Measurements from ENCODE around the gene PIPOX.

Gene PIPOX

DNA sequence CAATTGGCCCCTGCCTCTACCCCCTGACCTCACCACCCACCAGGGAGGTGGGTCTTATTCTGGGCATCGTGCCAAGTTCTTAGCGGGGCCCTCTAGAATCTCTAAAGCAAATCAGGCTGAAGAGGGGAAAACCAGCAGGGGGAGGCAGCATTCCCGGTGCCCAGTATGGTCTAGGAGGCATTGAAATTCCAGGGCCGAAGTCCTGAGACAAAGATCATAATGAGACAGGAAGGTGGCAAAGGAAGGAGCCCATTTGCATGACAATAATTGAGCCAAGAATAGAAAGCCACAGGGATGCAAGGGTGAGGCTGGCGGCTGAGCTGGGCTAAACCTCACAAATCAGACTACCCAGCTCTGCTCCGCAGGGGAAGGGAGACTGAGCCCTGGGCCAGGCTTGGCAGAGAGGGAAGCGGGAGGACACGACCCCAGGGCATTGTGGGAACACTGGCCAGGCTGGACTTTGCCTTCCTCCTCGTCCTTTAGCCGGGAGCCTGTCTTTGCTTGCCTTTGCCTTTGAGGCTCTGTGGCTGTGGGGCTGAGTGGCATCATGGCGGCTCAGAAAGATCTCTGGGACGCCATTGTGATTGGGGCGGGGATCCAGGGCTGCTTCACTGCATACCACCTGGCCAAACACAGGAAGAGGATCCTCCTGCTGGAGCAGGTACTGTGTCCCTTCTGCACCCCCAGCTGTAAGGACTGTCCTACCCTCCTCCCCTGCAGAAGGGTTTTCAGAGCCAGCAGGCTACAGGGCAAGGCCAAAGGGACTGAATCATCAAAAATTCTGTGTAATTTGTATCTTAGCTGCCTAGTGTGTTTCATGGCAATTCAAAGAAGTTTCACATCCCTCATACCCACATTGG, at the start of gene PIPOX:
Gene PIPOX, plus strand, starts transcription at position 463 of the 860 bp plus-strand sequence. Its CDS starts 85 bp downstream, at position 548.
- Histone ChIP-seq H3K9ac (ENCODE audit: low read depth, low read length) (peak within 1 kb of the TSS; percentile 23), H3K4me1 (ENCODE audit: insufficient read depth, low read length) (peaks cover 56% of the 10 kb centered on the region)

GRCh38 chr17:28993645-28994426, 49.1 kb upstream of the PIPOX start:
- Histone ChIP-seq H3K9me3 (ENCODE audit: control insufficient read depth, insufficient read depth, low read length) (no peaks in the 10 kb centered on the region; the same call in 1 of the 2 replicates), H3K4me1 (ENCODE audit: insufficient read depth, low read length) (peaks cover 19% of the 10 kb centered on the region), H3K9ac (ENCODE audit: low read depth, low read length) (no peak overlapping the region), H3K36me3 (ENCODE audit: insufficient read depth, low read length) (no peaks in the 10 kb centered on the region; the same call in 1 of the 2 replicates)

More for the DNA sequence above, at the start of gene PIPOX:
- Histone ChIP-seq H3K9me3 (ENCODE audit: control insufficient read depth, insufficient read depth, low read length) (no peaks in the 10 kb centered on the region), H3K36me3 (ENCODE audit: insufficient read depth, low read length) (no peaks in the 10 kb centered on the region)

DNA sequence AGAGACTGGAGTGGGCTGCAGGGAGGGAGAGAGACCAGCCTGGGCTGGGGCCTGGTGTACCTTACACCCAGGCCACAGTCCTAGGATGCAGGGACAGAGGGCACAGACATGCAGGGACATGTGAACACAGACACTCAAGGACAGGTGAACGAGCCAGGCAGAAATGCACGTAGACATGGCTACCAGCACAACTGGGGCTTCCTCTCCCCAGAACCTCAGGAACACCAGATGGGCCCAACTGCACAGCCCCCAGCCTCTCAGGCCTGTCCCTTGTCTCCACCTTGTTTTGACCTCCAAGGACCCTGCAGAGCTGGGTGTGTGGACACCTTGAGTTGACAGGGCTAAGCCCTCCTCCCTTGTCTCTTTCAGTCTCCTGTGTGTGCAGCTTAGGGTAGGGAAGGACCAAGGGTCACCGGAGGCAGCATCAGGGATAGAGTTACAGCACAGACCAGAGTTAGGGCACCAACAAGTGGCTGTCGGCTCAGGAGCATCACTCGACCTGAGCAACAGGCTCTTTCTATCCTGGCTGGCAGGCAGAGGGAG, 46.3 kb upstream of the PIPOX start:
- Histone ChIP-seq H3K9ac (ENCODE audit: low read depth, low read length) (no peak overlapping the region), H3K36me3 (ENCODE audit: insufficient read depth, low read length) (no peaks in the 10 kb centered on the region), H3K4me1 (ENCODE audit: insufficient read depth, low read length) (peaks cover 22% of the 10 kb centered on the region), H3K9me3 (ENCODE audit: control insufficient read depth, insufficient read depth, low read length) (no peaks in the 10 kb centered on the region)

GRCh38 chr17:28997806-28998205, 45.1 kb upstream of the PIPOX start:
- Histone ChIP-seq H3K9me3 (ENCODE audit: control insufficient read depth, insufficient read depth, low read length) (no peaks in the 10 kb centered on the region), H3K4me1 (ENCODE audit: insufficient read depth, low read length) (peaks cover 33% of the 10 kb centered on the region), H3K36me3 (ENCODE audit: insufficient read depth, low read length) (no peaks in the 10 kb centered on the region), H3K9ac (ENCODE audit: low read depth, low read length) (no peak overlapping the region)

GRCh38 chr17:28999206-28999605, 43.7 kb upstream of the PIPOX start:
- Histone ChIP-seq H3K36me3 (ENCODE audit: insufficient read depth, low read length) (no peaks in the 10 kb centered on the region), H3K9me3 (ENCODE audit: control insufficient read depth, insufficient read depth, low read length) (no peaks in the 10 kb centered on the region), H3K4me1 (ENCODE audit: insufficient read depth, low read length) (peaks cover 47% of the 10 kb centered on the region), H3K9ac (ENCODE audit: low read depth, low read length) (no peak overlapping the region)

DNA sequence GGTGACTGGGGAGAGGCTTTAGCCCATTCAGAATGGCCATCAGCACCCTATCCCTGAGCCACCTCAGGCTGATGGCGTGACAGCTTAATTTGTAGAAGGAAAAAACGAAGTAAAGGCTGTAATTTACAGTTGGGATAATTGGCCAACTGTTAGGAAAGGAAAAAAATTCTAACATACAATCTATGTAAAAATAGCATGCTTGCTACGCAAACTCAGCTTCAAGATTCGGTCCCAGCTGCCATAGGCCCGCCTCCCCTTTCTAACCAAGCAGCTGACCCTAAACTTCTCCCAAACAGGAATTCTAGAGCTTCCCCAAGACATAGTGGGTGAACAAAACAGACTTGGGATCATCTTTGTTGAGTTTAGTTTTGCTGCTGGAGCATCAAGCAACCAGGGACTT, 42.0 kb upstream of the PIPOX start:
- Histone ChIP-seq H3K4me1 (ENCODE audit: insufficient read depth, low read length) (peaks cover 49% of the 10 kb centered on the region), H3K9ac (ENCODE audit: low read depth, low read length) (no peak overlapping the region), H3K36me3 (ENCODE audit: insufficient read depth, low read length) (no peaks in the 10 kb centered on the region), H3K9me3 (ENCODE audit: control insufficient read depth, insufficient read depth, low read length) (no peaks in the 10 kb centered on the region)

- H3K4me1 ChIP-seq (ENCODE audit: insufficient read depth, low read length) = peaks cover 40% of the 10 kb centered on the region
- H3K36me3 ChIP-seq (ENCODE audit: insufficient read depth, low read length) = no peaks in the 10 kb centered on the region
- no peaks in the 10 kb centered on the region for H3K9me3 ChIP-seq (ENCODE audit: control insufficient read depth, insufficient read depth, low read length)
- H3K9ac ChIP-seq (ENCODE audit: low read depth, low read length) = no peak overlapping the region
These were observed 40.1 kb upstream of the PIPOX start for GRCh38 chr17:29002811-29003210.

GRCh38 chr17:29003289-29003688, 39.7 kb upstream of the PIPOX start:
- Histone ChIP-seq H3K4me1 (ENCODE audit: insufficient read depth, low read length) (peaks cover 42% of the 10 kb centered on the region), H3K36me3 (ENCODE audit: insufficient read depth, low read length) (no peaks in the 10 kb centered on the region), H3K9me3 (ENCODE audit: control insufficient read depth, insufficient read depth, low read length) (no peaks in the 10 kb centered on the region), H3K9ac (ENCODE audit: low read depth, low read length) (no peak overlapping the region)

- Histone ChIP-seq H3K4me1 (ENCODE audit: insufficient read depth, low read length) (peaks cover 45% of the 10 kb centered on the region), H3K36me3 (ENCODE audit: insufficient read depth, low read length) (no peaks in the 10 kb centered on the region), H3K9me3 (ENCODE audit: control insufficient read depth, insufficient read depth, low read length) (no peaks in the 10 kb centered on the region), H3K9ac (ENCODE audit: low read depth, low read length) (no peak overlapping the region)
These were observed 38.8 kb upstream of the PIPOX start for GRCh38 chr17:29004081-29004692.

DNA sequence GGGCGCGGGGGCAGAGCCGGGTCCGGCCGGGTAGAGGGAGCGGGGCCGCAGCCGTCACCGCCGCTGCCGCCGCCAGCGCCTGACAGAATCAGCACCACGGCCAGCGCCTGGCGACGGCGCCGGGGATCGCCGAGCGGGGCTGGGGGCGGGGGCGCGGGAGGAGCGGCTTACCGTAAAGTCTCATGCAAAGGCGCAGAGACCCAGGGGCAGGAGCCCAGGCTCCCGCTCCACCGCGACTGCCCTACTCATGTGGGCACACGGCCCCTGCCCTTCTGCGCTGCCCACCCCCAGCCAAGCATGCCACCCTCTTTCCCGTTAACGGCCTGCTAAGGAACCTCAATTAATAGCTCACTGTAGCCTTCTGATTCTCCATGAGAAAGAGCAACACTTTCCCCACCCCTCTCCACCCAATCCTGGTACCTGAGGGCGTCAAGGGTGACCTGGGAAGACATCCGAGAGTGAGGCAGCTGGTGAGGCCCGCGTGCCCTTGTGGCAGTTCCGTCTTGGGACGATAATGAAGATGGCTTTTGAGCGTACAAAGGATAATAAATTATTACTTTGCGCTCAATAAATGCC, 36.9 kb upstream of the PIPOX start, which contains the start of gene SEZ6:
Gene SEZ6, minus strand, starts transcription at position 98 of the 576 bp plus-strand sequence. CDS start 164 bp downstream, outside the sequence.
- Histone ChIP-seq H3K9ac (ENCODE audit: low read depth, low read length) (no peak within 1 kb of the TSS; the same call in 1 of the 2 replicates), H3K36me3 (ENCODE audit: insufficient read depth, low read length) (no peaks in the 10 kb centered on the region), H3K4me1 (ENCODE audit: insufficient read depth, low read length) (peaks cover 58% of the 10 kb centered on the region), H3K9me3 (ENCODE audit: control insufficient read depth, insufficient read depth, low read length) (no peaks in the 10 kb centered on the region)

DNA sequence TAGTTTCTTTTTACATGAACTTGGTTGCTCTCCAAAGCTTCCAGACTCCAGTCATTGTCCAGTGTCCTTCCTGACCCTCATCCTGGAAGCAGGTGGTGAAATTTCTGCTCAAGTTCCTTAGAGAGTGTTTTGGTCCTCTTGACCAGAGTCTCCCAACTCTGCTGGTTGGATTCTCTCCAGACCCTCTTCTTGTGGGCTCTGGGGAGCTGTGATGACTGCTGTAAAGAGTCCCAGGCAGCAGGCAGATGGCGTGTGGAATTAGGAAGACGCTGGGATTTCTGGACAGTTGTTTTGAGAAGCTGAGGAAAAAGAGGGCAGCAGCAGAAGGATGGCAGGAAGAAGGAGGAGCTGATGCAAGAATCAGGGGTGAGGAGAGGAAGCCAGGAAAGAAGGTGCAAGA, 35.5 kb upstream of the PIPOX start:
- no peak overlapping the region for H3K9ac ChIP-seq (ENCODE audit: low read depth, low read length)
- no peaks in the 10 kb centered on the region for H3K9me3 ChIP-seq (ENCODE audit: control insufficient read depth, insufficient read depth, low read length)
- no peaks in the 10 kb centered on the region for H3K36me3 ChIP-seq (ENCODE audit: insufficient read depth, low read length)
- peaks cover 50% of the 10 kb centered on the region for H3K4me1 ChIP-seq (ENCODE audit: insufficient read depth, low read length)

DNA sequence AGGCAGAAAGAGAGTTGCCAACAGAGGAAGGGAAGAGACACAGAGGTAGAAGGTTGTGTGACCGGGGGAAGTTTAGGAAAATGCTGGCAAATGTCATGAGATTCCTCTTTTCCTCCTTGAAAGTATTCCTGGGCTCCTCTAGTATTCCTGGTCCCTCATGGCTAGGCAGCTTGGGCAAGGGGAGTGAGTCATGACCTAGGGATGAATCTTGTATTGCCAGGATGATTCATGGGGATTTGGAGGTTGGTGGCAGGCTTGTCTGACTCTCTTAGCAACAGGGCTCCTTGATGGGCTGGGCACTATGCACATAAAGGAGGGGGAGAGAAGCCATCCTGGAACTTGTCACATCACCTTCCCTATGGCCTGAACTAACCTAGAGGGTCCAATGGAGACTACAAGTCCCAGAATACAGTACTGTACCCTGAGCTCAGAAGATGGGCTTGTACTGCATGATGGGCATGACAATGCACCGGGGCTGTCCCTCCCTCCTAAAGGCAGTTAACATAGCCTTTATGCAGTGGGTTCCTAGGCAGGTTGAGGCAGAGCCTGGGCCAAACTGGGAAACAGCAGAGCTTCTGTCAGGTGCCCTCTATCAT, 35.0 kb upstream of the PIPOX start:
- H3K36me3 ChIP-seq (ENCODE audit: insufficient read depth, low read length) = no peaks in the 10 kb centered on the region

GRCh38 chr17:29008591-29008990, 34.4 kb upstream of the PIPOX start:
- Histone ChIP-seq H3K4me1 (ENCODE audit: insufficient read depth, low read length) (peaks cover 38% of the 10 kb centered on the region), H3K36me3 (ENCODE audit: insufficient read depth, low read length) (no peaks in the 10 kb centered on the region), H3K9ac (ENCODE audit: low read depth, low read length) (no peak overlapping the region), H3K9me3 (ENCODE audit: control insufficient read depth, insufficient read depth, low read length) (no peaks in the 10 kb centered on the region)

More for the DNA sequence above, 35.0 kb upstream of the PIPOX start:
- peaks cover 45% of the 10 kb centered on the region for H3K4me1 ChIP-seq (ENCODE audit: insufficient read depth, low read length)
- H3K9me3 ChIP-seq (ENCODE audit: control insufficient read depth, insufficient read depth, low read length) = no peaks in the 10 kb centered on the region
- H3K9ac ChIP-seq (ENCODE audit: low read depth, low read length) = no peak overlapping the region

Data from ES-I3 (cell line).